Ramos (cell line): Measurements from ENCODE around the gene MYO5C.

Experiments
- in situ Hi-C: fragments of 300-500 bp; cut with MboI; formaldehyde crosslinking; loops from one replicate; pipeline ENCODE4 v1.14.3; 2022; ENCODE audit warnings: low sequenced_read_pairs; ENCODE audit not compliant: unreplicated experiment

MYO5C gene

GRCh38 chr15:52154896-52155865, 140.4 kb downstream of the MYO5C start:
- in situ Hi-C loops, result no loop called here

GRCh38 chr15:52153900-52154895, 141.4 kb downstream of the MYO5C start:
- in situ Hi-C loops, result no loop called here

DNA sequence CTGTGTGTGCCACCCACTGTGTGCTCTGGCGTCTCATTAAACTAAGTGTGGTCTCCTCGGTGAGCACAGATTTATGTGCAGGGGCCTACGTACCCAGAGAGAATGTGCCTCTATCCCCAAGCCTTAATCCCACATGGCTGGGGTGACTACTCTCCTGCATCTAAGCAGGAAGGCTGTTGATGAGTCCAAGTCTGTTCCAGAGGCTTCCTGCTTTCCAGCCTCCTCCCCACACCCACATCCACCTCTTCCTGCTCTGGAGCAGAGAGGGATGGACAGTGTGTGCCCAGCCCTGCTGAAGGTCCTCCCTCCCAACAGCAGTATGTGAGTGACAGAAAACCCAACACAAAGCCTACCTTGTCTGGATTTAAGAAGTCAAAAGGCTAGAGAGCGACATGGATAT, 144.3 kb downstream of the MYO5C start:
- in situ Hi-C loops, result no loop called here

DNA sequence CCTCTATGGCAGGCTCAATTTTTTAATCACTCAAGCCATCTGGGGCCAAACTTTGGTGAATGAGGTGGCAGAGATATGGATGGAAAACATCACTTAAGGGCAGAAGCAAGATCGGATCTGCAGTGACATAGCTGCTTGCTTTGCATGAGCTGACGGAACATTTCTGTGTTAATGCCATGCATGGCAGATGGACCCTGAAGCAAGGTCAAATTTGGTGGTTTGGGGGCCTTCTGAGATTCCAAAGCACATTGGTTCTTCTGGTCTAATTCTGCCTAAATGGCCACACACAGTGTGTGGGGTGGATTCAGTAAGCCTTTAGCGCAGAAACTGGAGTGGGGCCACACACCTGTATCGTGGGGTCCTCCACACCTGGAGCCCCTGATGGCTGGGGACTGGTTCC, 144.7 kb downstream of the MYO5C start:
- in situ Hi-C loops, result no loop called here

DNA sequence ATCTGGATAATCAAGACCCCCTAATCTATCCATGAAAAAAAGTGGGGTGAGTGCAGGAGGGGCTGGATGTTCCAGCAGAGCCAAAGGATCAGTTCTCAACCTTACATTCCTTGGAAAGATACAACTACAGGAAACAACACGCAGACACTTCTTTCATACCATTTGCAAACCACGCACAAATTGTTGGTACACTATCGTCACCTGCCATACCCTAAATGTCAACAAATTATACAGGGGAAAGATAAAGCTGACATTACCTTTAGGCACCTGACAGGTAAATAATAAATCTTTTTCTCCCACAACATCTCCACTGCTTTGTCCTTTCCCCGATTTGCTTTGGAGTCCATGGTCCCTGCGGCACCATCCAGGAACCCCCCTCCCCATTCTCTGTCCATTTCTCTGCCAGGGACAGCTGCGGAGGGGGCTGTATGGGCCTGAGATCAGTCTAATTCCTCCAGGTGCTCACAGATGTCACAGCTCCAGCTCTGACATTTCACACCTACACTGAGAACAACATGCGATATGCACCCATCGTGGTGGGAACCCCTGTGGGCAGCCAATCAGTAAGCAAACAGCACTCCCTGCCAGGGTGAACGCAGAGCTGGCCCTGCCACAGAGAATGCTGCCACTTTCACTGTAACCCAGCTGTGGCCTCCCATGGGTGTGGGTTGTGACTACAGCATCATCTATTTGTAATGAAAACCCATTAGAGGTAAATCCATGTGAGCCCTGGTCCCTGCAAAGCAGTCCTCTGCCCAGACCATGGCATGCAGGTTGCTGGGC, 145.4 kb downstream of the MYO5C start:
- in situ Hi-C loops, result no loop called here

DNA sequence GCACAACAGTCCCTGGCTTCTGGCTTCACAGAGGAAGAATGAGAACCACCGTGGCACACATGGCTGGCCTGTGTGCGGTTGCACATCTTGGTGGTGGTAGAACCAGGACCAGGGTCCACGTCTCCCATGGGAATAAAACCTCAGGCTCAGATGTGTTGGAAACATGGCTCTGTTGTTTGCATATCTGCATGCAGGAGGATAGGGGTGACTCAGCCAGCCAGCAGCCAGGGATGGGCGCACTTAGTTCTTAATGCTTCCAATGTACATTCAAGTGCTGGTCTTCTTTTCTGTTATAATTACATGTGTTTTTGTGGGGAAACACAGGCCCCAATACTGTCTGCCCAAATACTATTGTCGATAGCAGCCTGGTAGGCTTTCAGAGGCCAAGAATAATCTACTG, 147.2 kb downstream of the MYO5C start:
- in situ Hi-C loops, result no loop called here

GRCh38 chr15:52146776-52147175, 148.8 kb downstream of the MYO5C start:
- in situ Hi-C loops, result no loop called here

DNA sequence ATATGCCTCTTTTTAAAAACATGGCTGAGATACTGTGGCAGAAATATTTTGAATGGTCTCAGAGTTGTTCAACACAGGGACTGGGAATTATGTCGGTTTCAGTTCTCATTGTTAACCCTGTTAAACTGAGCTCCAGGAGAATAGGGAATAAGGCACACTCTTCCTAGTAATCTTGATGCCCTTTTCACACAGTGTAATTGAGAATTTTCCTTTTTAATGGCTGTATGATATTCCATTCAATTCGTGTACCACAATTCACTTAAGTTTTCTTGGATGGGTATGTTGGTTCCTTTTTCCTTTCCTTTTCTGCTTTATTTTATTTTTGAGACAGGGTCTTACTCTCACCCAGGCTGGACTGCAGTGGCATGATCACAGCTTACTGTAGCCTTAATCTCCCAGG, 149.3 kb downstream of the MYO5C start:
- in situ Hi-C loops, result no loop called here

DNA sequence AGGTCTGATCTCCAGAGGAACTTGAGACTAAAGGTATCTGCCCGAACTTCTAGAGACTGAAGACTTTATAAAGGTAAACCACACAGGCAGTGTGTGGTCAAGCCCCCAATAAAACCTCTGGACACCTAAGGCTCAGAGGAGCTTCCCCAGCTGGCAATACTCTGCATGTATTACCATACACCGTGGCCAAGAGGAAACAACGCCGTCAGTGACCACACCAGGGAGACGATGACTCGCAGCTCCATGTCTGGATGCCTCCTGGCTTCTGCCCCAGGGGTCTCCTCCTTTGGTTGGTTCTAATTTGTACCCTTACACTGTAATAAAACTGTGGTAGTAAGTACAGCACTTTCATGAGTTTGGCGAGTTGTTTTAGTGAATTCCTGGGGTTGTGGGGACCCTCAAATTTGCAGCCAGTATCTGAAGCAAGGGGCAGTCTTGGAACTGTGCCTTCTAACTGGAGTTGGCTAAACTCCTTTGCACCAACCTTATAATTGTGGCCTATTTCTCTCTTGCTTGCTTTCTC, 150.9 kb downstream of the MYO5C start:
- in situ Hi-C loops, result no loop called here

GRCh38 chr15:52143873-52144272, 151.7 kb downstream of the MYO5C start:
- in situ Hi-C loops, result no loop called here
